Stimulated activated CD8-positive, alpha-beta memory T cell treated with anti-CD3 and anti-CD28 coated beads, Interleukin-4, amount 100 ng/mL, for 24 hours (primary cell): ENCODE data around the gene RBMS1.
"Not testable (repeated sequence)": the region's sequence is repeated elsewhere in the genome, so short reads cannot be mapped to it uniquely, and the experiment has no call there.

Experiments used
- DNase-seq: peaks from one replicate; pipeline ENCODE4 v3.0.0-alpha.2; 2020; ENCODE audit warnings: low read depth

The RBMS1 gene

GRCh38 chr2:160502478-160502877, 8.9 kb upstream of the RBMS1 start:
- DNase-seq = no peak

GRCh38 chr2:160501370-160501769, 7.8 kb upstream of the RBMS1 start:
- DNase-seq = no peak

DNA sequence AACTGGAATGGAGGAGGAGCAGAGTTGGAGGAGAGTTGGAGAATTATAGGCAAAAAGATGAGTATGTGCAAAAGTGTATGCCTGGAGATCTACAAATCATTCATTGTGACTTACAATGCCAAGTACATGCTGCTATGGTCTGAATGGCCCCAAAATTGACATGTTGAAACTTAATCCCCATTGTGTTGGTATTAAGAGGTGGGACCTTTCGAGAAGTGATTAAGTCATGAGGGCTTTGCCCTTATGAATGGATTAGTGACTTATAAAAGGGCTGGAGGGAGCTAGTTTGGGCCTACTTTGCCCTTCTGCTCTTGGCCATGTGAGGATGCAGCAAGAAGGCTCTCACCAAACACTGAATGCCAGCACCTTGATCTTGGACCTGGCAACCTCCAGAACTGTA, 6.3 kb upstream of the RBMS1 start:
- no peak for DNase-seq

DNA sequence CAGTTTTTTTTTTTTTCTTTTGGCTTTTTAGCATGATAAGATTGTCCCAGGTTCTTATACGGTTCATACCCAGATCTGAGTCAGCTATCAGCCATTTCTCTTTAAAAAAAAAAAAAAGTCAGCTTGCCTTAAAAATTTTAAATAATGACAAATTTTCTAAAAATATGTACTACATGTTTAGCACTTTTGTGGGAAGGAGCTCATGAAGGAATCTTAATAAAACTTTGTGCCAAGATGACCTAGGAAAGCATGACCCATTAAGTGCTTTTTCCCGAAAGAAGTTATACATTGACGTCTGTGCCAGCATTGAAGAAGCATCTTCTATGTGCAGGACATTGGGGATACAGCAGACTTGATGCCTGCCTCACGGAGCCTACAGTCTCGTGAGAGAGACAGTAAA, 4.5 kb upstream of the RBMS1 start:
- no peak for DNase-seq

- DNase-seq = no peak
Observed at GRCh38 chr2:160494201-160494644, 616 bp upstream of the RBMS1 start.

DNA sequence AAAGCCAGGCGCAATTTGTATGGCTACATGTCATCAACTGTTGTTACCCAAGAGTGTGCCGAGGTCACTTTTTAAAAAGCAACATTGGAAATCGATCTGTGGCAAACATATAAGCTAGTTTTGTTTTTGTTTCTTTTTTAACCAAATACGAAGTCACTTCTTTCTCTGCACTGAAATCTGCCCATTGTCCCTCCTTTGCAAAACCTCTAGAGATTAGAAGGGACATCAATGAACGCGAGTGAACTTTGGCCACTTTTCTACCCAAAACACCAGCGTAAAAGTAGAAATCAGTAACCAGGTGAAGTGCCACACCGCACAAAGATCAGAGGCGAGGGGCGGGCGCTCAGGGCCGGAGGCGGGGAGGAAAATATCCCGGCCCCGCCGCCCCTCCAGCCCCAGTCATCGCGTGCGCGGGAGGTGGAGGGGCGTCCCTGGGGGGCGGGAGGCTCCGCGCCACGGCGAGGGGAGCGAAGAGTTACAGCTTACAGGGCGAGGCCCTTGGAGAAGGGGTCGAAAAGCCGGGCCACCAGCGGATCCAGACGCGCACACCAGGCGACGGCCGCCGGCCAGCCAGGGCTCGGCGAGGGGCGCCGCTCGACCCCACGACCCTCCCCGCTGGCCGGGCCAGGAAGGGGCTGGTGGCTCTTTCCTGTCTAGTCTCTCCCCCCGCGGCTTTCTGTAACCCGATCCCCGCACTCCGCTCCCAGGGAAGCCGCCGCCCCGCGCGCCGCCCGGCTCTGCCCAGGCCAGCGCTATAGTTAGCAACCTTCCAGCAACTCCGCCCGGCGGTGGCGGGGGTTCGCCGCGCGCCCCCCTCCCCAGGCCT, 993 bp downstream of the RBMS1 start:
- DNase-seq = peak; percentile 49

GRCh38 chr2:160491911-160492371, 1.7 kb downstream of the RBMS1 start:
- no peak for DNase-seq

- no peak for DNase-seq
Observed at GRCh38 chr2:160490733-160491685, 2.6 kb downstream of the RBMS1 start.

- no peak for DNase-seq
Observed at GRCh38 chr2:160489111-160489510, 4.5 kb downstream of the RBMS1 start.

- not testable (repeated sequence) for DNase-seq
Observed at GRCh38 chr2:160488289-160488688, 5.3 kb downstream of the RBMS1 start.

DNA sequence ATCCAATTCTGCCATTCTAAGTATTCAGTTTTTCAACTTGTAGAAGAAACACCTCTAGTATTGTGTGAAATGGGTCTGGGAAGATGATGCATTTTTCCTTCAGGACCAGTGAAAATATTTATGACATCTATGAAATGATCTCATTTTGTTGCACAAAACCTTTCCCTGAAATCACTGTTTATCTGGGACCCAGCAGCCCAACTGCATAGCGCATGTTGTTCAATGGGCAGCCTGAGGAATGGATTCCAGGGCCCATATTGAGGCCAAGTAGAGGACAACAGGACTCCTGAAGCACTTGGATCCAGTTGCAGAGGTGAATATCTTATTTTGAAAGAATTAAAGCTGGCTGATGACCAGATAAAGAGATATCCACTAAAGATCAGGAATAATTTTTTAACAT, 7.3 kb downstream of the RBMS1 start:
- DNase-seq = no peak

DNA sequence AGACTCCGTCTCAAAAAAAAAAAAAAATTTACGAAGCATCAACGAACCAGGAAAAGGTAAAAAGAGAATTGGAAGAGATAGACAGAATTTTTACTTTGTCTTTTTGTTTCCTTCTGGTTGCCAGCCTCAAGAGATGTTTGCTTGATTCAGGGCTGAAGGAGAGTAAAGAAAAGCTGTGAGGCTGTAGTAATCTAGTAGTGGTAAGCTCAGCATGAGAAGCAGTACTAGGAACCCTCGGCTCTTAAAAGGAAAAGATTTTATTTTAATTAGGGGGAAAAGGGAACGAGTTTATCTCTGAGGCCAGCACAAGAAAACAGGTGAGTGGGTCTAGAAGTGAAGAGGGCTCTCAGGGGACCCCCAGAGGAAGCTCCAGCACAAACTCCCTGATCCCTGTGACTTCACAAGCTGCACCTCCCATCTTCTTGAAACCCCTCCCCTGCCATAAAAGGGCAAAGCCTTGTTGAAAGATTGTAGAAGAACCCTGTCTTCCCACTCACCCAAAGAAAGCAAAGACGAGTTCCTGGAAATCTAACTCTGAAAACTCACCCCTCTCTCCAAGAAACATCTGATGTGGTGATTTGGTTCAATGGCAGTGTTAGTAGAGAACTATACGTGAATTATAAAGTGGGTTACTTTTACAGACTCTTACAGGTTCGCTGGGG, 8.6 kb downstream of the RBMS1 start:
- peak; percentile 7 for DNase-seq

DNA sequence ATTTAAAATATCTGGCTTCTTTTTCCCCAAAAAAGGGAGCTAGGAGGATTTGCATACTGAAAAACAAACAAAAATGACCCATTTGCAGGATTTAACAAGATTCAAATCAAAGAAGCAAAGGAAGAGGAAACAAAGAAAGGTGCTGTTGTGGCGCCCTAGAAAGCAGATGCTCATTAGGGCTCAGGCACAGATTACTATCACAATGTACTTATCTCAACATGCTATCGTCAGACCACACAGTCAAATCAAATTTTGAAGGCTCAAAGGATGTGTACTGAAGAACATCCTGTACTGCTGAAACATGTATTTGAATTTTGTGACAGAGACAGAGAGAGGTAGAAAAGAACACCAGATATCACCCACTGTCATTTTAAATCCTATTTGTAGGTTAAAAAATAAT, 10.9 kb downstream of the RBMS1 start:
- no peak for DNase-seq

- DNase-seq = no peak
Observed at GRCh38 chr2:160479269-160479668, 14.3 kb downstream of the RBMS1 start.

GRCh38 chr2:160478660-160479059, 14.9 kb downstream of the RBMS1 start:
- no peak for DNase-seq

DNA sequence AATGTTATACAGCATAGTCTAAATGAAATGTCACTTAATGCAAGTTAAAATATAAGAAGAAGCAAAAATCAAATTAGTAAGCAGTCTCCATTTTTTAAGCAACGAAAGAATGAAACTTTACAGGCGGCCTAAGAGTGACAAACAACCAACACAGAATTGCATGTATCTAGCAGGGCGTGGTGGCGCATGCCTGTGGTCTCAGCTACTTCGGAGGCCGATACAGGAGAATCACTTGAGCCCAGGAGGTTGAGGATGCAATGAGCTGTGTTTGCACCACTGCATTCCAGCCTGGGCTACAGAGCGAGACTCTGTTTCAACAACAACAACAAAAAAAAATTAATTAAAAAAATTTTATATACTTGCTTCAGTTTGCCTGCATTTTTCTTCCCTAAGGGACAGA, 16.6 kb downstream of the RBMS1 start:
- no peak for DNase-seq

- DNase-seq = no peak
Observed at GRCh38 chr2:160474891-160475787, 18.5 kb downstream of the RBMS1 start.

DNA sequence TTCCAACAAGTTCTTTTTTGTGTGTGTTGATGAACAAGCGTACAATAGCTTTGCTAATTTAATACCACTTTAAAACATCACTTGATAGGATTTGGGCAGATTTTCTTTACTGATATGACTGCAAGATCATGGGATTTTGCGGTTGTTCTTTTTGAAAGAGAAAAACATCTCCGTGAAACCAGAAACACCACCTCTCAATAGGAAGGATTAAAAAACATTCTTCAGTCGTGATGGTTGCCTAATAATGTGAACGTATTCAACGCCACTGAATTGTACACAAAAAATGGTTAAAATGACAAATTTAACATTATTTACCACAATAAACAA, 19.3 kb downstream of the RBMS1 start:
- no peak for DNase-seq

DNA sequence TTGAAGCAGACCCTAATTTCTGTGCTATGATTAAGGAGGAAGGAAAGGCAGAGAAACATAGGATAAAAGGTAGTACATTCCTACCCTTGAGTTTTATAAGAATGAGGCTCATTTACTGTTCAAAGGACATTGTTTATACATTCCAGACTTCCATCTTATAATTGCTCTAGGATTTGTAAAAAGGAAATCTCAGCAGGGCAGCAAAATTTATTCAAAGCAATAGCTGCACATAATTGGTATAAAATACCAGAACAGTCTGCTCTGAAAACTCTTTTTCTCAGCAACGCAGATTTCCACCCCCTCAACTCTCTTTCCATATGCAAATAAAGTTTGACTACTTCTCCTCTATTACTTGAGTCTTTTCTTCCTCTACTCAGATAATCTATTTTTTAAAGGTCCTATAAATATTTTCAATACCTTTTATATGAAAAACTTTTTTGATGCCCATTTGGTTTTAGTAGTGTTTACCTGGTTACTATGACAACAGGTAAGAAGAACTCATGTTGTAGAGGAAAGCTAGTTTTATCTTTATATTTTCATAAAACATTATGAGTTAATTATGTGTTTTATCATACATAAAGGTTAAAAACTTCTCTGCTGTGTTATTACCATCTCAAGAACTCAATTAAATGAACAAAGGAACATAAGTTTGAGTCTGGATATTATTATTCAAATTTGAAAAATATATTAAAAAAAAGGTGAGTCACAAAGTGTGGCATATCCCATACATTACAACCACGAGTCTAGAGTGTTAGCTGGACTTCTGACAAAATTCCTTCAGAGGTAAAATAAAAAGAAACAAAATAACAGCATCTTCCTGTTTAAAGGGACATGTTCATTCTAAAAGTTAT, 19.9 kb downstream of the RBMS1 start:
- DNase-seq = no peak

DNA sequence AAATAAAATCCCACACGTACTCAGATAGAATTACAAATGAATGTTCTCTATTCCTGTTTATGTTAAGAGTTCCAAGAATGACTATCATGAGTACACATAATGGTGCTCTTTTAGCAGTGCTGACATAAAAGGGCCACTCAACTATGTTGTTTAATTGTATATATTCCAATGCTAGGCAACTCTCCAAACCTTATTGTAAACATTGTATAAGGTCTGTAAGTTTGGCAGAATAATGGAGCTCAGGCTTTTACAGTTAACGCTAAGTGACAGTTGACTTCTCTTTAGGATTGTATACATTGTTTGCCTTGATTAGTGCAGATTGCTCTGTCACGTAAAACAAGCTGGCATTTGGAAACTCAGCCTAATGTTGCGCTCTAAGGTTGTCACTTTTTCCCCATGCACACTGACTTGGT, 20.8 kb downstream of the RBMS1 start:
- no peak for DNase-seq
